Stimulated activated naive CD8-positive, alpha-beta T cell treated with anti-CD3 and anti-CD28 coated beads, Interleukin-15, amount 100 ng/mL, for 72 hours (primary cell): ENCODE data around the gene APOBEC2.

Source experiments
- ATAC-seq: fragments of 150-1000 bp; cut with Tn5 transposase; 2 replicates; pipeline ENCODE4 v1.10.0; 2021; ENCODE audit warnings: mild to moderate bottlenecking, moderate library complexity
- DNase-seq, 2 donors: peaks; one replicate each; pipeline ENCODE4 v3.0.0; 2021 to 2022
- H3K27ac Mint-ChIP-seq, 2 donors: one replicate each; pipeline ENCODE4 v1.8.0; 2022; ENCODE audit warnings: mild to moderate bottlenecking in 2 of 2, mixed read lengths in 2 of 2, moderate library complexity in 2 of 2
- H3K27me3 Mint-ChIP-seq: one replicate; pipeline ENCODE4 v1.8.0; 2022; ENCODE audit warnings: mixed read lengths
- H3K4me1 Mint-ChIP-seq: one replicate; pipeline ENCODE4 v1.8.0; 2022; ENCODE audit warnings: mild to moderate bottlenecking, mixed read lengths
- H3K4me3 Mint-ChIP-seq, 2 donors: one replicate each; pipeline ENCODE4 v1.8.0; 2022; ENCODE audit warnings: mild to moderate bottlenecking in 2 of 2, mixed read lengths in 2 of 2, moderate library complexity in 1 of 2
- H3K9me3 Mint-ChIP-seq, 2 donors: one replicate each; pipeline ENCODE4 v1.8.0; 2022; ENCODE audit warnings: mixed read lengths in 2 of 2

Gene APOBEC2

GRCh38 chr6:41064841-41065240 lies 11.8 kb downstream of the APOBEC2 start:
- ATAC-seq (no peak), DNase-seq (no peak)
- no peaks in the 10 kb centered on the region for H3K27me3 Mint-ChIP-seq
- no peaks in the 10 kb centered on the region for H3K9me3 Mint-ChIP-seq
- H3K4me1 Mint-ChIP-seq, result peaks cover 15% of the 10 kb centered on the region
- no peak overlapping the region for H3K4me3 Mint-ChIP-seq
- H3K27ac Mint-ChIP-seq, result no peak overlapping the region

GRCh38 chr6:41065550-41066026 lies 12.6 kb downstream of the APOBEC2 start:
- Mint-ChIP-seq H3K4me1 (peaks cover 15% of the 10 kb centered on the region), H3K27ac (no peak overlapping the region), H3K27me3 (no peaks in the 10 kb centered on the region), H3K4me3 (no peak overlapping the region), H3K9me3 (no peaks in the 10 kb centered on the region)
- DNase-seq (no peak), ATAC-seq (no peak)

- DNase-seq, result peak; percentile 29 to 38
Measured at GRCh38 chr6:41066867-41067304, 13.9 kb downstream of the APOBEC2 start.

GRCh38 chr6:41071501-41071922 lies 18.5 kb downstream of the APOBEC2 start:
- Mint-ChIP-seq H3K27me3 (no peaks in the 10 kb centered on the region), H3K27ac (peak overlapping the region; percentile 97), H3K4me3 (peak overlapping the region; percentile 93 to 95), H3K9me3 (no peaks in the 10 kb centered on the region), H3K4me1 (peaks cover 42% of the 10 kb centered on the region)
- no peak for ATAC-seq
- no peak for DNase-seq

More at GRCh38 chr6:41066867-41067304, 13.9 kb downstream of the APOBEC2 start:
- no peak overlapping the region for H3K4me3 Mint-ChIP-seq
- H3K27me3 Mint-ChIP-seq, result no peaks in the 10 kb centered on the region
- no peak overlapping the region for H3K27ac Mint-ChIP-seq
- no peaks in the 10 kb centered on the region for H3K9me3 Mint-ChIP-seq
- H3K4me1 Mint-ChIP-seq, result peaks cover 21% of the 10 kb centered on the region
- no peak for ATAC-seq

GRCh38 chr6:41071923-41072835 lies 19.2 kb downstream of the APOBEC2 start, which contains the start of gene OARD1:
Gene OARD1, minus strand, starts transcription at chr6:41072356. Its CDS starts 722 bp downstream, at chr6:41071634.
- ATAC-seq, result peak; percentile 86
- DNase-seq, result peak; percentile 100
- H3K27ac Mint-ChIP-seq, result peak within 1 kb of the TSS; percentile 97
- no peaks in the 10 kb centered on the region for H3K27me3 Mint-ChIP-seq
- H3K4me1 Mint-ChIP-seq, result peaks cover 40% of the 10 kb centered on the region
- H3K9me3 Mint-ChIP-seq, result no peaks in the 10 kb centered on the region
- peak within 1 kb of the TSS; percentile 93 to 95 for H3K4me3 Mint-ChIP-seq

GRCh38 chr6:41072836-41073202 lies 19.8 kb downstream of the APOBEC2 start, which contains the start of gene NFYA:
Gene NFYA, plus strand, starts transcription at chr6:41072974. Its CDS starts 6,116 bp downstream, at chr6:41079090.
- peak; percentile 84 for ATAC-seq
- H3K9me3 Mint-ChIP-seq, result no peaks in the 10 kb centered on the region
- no peak for DNase-seq
- peak within 1 kb of the TSS; percentile 95 to 96 for H3K4me3 Mint-ChIP-seq
- peak within 1 kb of the TSS; percentile 97 to 99 for H3K27ac Mint-ChIP-seq
- no peaks in the 10 kb centered on the region for H3K27me3 Mint-ChIP-seq
- peaks cover 41% of the 10 kb centered on the region for H3K4me1 Mint-ChIP-seq

- Mint-ChIP-seq H3K27me3 (no peaks in the 10 kb centered on the region), H3K9me3 (no peaks in the 10 kb centered on the region), H3K4me3 (peak overlapping the region; percentile 95 to 96), H3K27ac (peak overlapping the region; percentile 90 to 99), H3K4me1 (peaks cover 41% of the 10 kb centered on the region)
- ATAC-seq (peak; percentile 24), DNase-seq (peak; percentile 71 to 82)
Measured at GRCh38 chr6:41073203-41073967, 20.4 kb downstream of the APOBEC2 start.

GRCh38 chr6:41073968-41074691 lies 21.1 kb downstream of the APOBEC2 start:
- DNase-seq (no peak), ATAC-seq (no peak)
- Mint-ChIP-seq H3K4me1 (peaks cover 46% of the 10 kb centered on the region), H3K9me3 (no peaks in the 10 kb centered on the region), H3K27ac (peak overlapping the region; percentile 90 to 99), H3K27me3 (no peaks in the 10 kb centered on the region), H3K4me3 (peak overlapping the region; percentile 92 to 96)

GRCh38 chr6:41074692-41075436 lies 21.9 kb downstream of the APOBEC2 start:
- H3K4me1 Mint-ChIP-seq, result peaks cover 53% of the 10 kb centered on the region
- peak overlapping the region in 1 of 2 donors; percentile 89 for H3K27ac Mint-ChIP-seq
- no peaks in the 10 kb centered on the region for H3K9me3 Mint-ChIP-seq
- no peak for DNase-seq
- ATAC-seq, result no peak
- H3K4me3 Mint-ChIP-seq, result peak overlapping the region; percentile 92 to 96
- H3K27me3 Mint-ChIP-seq, result no peaks in the 10 kb centered on the region

GRCh38 chr6:41075651-41076626 lies 22.9 kb downstream of the APOBEC2 start:
- H3K4me1 Mint-ChIP-seq, result peaks cover 63% of the 10 kb centered on the region
- no peaks in the 10 kb centered on the region for H3K9me3 Mint-ChIP-seq
- ATAC-seq (no peak), DNase-seq (no peak)
- H3K4me3 Mint-ChIP-seq, result peak overlapping the region; percentile 24 to 96
- no peaks in the 10 kb centered on the region for H3K27me3 Mint-ChIP-seq
- H3K27ac Mint-ChIP-seq, result peak overlapping the region in 1 of 2 donors; percentile 69

GRCh38 chr6:41077536-41077935 lies 24.5 kb downstream of the APOBEC2 start:
- peaks cover 67% of the 10 kb centered on the region for H3K4me1 Mint-ChIP-seq
- H3K27ac Mint-ChIP-seq, result no peak overlapping the region
- no peaks in the 10 kb centered on the region for H3K9me3 Mint-ChIP-seq
- DNase-seq (no peak), ATAC-seq (no peak)
- H3K4me3 Mint-ChIP-seq, result no peak overlapping the region
- no peaks in the 10 kb centered on the region for H3K27me3 Mint-ChIP-seq

- Mint-ChIP-seq H3K27ac (no peak overlapping the region), H3K4me1 (peaks cover 71% of the 10 kb centered on the region), H3K4me3 (no peak overlapping the region), H3K9me3 (no peaks in the 10 kb centered on the region), H3K27me3 (no peaks in the 10 kb centered on the region)
- no peak for ATAC-seq
- DNase-seq, result no peak
Measured at GRCh38 chr6:41078101-41078500, 25.1 kb downstream of the APOBEC2 start.

GRCh38 chr6:41079080-41079479 lies 26.1 kb downstream of the APOBEC2 start:
- ATAC-seq (no peak), DNase-seq (no peak)
- Mint-ChIP-seq H3K4me1 (peaks cover 68% of the 10 kb centered on the region), H3K9me3 (no peaks in the 10 kb centered on the region), H3K27me3 (no peaks in the 10 kb centered on the region), H3K4me3 (no peak overlapping the region), H3K27ac (no peak overlapping the region)
